Amygdala (tissue), 56 donors: ENCODE data around the gene NOL4.
"Not testable (repeated sequence)": the region's sequence is repeated elsewhere in the genome, so short reads cannot be mapped to it uniquely, and the experiment has no call there.

Source experiments
- DNase-seq, 56 donors: peaks; one replicate each; lab custom pipeline; 2025; lab: John Stamatoyannopoulos, UW

Gene NOL4

GRCh38 chr18:34224423-34225217 is at the start of gene NOL4:
Gene NOL4, minus strand, starts transcription at chr18:34224913. Its CDS starts 1,660 bp downstream, at chr18:34223253.
- DNase-seq: peak in 55 of 56 donors; percentile 2 to 91 (median 78)

GRCh38 chr18:34266029-34266428 is 41.3 kb upstream of the NOL4 start:
- not testable (repeated sequence) for DNase-seq

GRCh38 chr18:34261865-34262780 is 37.4 kb upstream of the NOL4 start:
- DNase-seq: no peak

- DNase-seq: no peak
These were observed 33.5 kb upstream of the NOL4 start for GRCh38 chr18:34258176-34258575.

GRCh38 chr18:34251919-34252318 is 27.2 kb upstream of the NOL4 start:
- DNase-seq: no peak

- DNase-seq: no peak
These were observed 24.0 kb upstream of the NOL4 start for GRCh38 chr18:34248727-34249126.

GRCh38 chr18:34242739-34243138 is 18.0 kb upstream of the NOL4 start:
- DNase-seq: no peak

- not testable (repeated sequence) for DNase-seq
These were observed 9.2 kb upstream of the NOL4 start for GRCh38 chr18:34233781-34234388.

- no peak for DNase-seq
These were observed 473 bp upstream of the NOL4 start for GRCh38 chr18:34225218-34225553.

GRCh38 chr18:34223893-34224422 is 755 bp downstream of the NOL4 start:
- peak in 7 of 56 donors; percentile 1 to 51 (median 21) for DNase-seq

- peak in 29 of 56 donors; percentile 2 to 73 (median 34) for DNase-seq
These were observed 1.4 kb downstream of the NOL4 start for GRCh38 chr18:34223164-34223892.

- DNase-seq: peak in 45 of 56 donors; percentile 3 to 76 (median 42)
These were observed 2.2 kb downstream of the NOL4 start for GRCh38 chr18:34222307-34223163.

- peak in 40 of 56 donors; percentile 3 to 72 (median 36) for DNase-seq
These were observed 2.8 kb downstream of the NOL4 start for GRCh38 chr18:34221971-34222306.

GRCh38 chr18:34220081-34220815 is 4.5 kb downstream of the NOL4 start:
- no peak for DNase-seq

- peak in 38 of 56 donors; percentile 0 to 69 (median 20) for DNase-seq
These were observed 5.1 kb downstream of the NOL4 start for GRCh38 chr18:34219651-34220050.

GRCh38 chr18:34212511-34212910 is 12.2 kb downstream of the NOL4 start:
- DNase-seq: no peak

GRCh38 chr18:34207344-34207851 is 17.3 kb downstream of the NOL4 start:
- DNase-seq: no peak

- no peak for DNase-seq
These were observed 20.8 kb downstream of the NOL4 start for GRCh38 chr18:34203866-34204265.
